NCI-H1105 treated with DMSO at 0.1 percent for 48 hours (cell line): Measurements from ENCODE around the gene OR1F1.
"Not testable (repeated sequence)": the region's sequence is repeated elsewhere in the genome, so short reads cannot be mapped to it uniquely, and the experiment has no call there.

Source experiments
- DNase-seq: peaks from one replicate; lab custom pipeline; 2025; lab: John Stamatoyannopoulos, UW

Gene OR1F1

DNA sequence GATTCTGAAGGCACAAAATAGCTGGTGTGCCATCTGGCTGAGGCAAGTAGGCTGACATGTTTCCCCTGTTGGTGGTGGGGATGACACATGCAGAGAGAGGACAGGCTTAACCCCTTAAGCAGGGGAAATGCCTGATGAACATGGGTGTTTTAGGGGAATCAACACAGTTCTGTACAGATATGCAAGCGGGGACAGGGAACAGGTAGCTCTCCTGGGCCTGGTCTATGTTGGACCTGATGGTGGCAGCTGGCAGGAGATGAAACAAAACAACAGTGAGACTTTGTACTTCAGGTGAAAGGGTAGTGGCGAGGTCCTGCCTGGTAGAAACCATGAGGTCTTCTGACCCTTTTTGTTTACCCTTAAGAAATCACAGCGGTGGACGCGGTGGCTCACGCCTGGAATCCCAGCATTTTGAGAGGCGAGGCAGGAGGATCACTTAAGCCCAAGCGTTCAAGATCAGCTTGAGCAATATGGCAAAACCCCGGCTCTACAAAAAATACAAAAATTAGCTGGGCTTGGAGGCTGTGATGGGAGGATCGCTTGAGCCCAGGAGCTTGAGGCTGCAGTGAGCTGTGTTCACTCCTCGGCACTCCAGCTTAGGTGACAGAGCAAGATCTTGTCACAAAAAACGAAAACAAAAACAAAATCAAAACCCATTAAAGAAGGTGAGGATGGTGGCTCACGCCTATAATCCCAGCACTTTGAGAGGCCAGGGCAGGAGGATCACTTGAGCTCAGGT lies 10.5 kb downstream of the OR1F1 start:
- no peak for DNase-seq

DNA sequence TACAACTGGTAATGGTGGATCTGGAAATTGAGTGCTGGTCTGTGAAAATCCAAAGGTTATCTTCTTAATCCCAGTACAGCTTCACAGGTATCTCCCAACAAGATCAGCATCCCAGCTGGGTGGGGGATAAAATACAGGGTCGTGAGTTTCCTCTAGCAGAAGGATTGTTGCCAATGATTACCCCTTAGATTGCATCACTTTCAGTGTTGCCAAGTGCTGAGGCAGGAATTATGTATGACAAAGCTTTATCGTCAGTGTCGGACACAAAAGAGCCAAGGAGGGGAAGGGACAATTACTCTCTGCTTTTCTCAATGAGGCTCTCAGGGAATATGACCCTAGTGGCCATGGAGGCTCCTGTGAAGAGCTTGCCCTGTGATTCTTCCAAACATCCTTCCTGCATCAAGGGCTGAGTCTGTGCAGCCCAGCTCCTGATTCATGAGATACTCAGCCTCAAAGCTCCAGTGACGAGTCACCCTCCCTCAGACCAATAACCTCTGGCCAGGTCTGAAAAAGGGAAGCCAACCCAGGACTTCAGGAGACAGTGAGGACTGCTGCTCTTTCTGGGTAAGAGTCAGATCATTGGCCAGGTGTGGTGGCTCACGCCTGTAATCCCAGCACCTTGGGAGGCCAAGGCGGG lies 15.0 kb downstream of the OR1F1 start:
- DNase-seq = no peak

DNA sequence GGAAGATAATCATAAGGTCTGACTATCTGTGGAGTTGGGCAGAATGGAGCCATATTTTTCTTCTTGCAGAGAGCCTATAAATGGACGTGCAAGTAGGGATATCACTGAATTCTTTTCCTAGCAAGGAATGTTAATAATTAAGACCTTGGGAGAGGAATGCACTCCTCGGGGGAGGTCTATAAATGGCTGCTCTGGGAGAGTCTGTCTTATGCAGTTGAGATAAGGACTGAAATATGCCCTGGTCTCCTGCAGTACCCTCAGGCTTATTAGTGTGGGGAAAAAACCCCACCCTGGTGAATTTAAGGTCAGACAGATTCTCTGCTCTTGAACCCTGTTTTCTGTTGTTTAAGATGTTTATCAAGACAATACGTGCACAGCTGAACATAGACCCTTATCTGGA lies 17.9 kb downstream of the OR1F1 start:
- not testable (repeated sequence) for DNase-seq

DNA sequence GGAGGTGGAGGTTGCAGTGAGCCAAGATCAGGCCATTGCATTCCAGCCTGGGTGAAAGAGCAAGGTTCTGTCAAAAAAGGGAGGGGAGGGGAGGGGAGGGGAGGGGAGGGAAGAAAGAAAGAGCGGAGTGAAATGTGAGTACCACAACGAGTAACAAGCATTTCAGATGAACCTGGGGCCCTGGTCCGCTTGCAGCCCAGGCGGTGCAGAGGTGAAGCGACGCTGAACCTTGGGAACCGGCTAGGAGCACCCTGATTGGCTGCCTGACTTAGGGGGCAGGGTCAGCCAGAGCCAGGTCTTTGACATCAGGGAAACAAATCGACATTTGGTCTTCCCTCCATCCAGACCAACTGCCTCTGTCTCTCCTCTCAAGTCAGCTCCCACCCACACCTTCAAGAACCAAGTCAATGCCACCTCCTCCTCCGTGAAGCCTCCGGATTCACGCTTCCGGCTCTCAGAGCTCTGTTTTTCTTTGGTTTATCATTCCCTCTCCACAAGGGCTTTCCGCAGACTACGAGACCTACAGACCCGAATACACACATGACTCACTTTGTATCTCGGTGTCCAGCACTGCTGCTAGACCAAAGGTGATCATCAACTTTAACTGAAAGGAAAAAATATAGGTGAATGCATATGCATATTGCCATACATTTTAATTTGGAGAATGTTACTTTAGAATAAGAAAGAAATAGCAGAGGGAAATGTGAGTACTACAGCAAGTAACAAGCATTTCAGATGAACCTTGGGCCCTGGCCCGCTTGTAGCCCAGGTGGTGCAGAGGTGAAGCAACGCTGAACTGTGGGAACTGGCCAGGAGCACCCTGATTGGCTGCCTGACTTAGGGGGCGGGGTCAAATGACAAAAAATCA lies 19.3 kb downstream of the OR1F1 start:
- DNase-seq = no peak

DNA sequence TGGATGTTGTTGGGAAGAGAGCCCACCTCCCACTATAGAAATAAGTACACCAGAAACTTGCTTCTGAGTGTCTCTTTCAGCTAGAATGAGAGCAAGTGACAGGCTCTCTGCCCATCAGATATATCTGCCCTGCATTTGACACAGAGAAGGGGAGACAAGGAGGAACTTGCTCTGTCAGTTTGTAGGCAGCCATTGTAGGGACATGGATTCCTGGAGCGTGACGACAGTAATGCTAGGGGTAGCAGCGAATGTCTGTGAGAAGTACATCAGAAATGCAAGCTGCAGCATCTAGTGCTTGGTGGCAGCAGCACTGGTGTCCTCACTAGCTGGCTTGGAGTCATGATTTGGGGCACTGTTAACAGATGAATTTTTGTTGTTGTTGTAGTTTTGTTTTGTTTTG lies 24.0 kb downstream of the OR1F1 start:
- no peak for DNase-seq

DNA sequence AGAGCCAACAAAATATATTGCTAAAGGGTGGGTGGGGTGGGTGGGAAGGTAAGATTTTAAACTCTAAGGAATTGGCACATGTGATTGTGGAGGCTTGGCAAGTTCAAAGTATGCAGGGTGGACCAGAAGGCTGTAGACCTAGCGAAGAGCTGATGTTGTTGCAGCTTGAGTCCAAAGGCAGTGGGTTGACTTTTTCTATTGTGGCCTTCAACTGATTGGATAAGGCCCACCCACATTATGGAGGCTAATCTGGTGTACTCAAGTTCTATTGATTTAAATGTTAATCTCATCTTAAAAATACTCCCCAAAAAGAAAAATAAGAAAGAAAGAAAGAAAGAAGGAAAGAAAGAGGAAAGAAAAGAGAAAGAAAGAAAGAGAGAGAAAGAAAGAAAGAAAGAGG lies 24.6 kb downstream of the OR1F1 start:
- DNase-seq = no peak

DNA sequence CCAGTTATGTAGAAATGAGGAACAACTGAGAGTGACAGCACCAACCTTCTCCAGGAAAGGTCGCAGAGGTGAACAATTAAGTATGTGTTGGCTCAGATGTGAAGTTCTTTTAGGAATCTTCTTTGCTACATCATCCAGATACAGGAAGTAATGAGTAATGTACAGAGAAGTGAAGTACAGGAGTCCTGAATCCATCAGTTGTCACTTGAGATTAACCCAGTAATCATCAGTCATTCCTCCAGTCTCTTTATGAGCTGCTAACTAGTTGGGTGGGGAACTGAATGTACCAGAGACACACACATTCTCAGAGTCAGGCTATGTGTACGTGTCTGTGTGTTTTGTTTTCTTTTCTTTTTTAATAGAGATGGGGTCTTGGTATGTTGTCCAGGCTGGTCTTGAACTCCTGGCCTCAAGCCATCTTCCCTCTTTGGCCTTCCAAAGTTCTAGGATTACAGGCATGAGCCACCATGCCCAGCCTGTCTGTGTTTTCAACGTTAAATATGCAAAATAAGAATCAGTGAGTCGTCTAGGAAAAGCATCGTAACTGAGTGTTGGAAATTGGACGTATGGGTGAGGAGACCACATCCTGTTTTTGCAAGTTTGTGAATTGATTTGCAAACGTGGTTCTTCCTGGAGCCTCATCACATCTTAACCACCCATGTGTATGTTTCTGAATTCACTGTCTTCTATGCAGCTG lies 27.0 kb downstream of the OR1F1 start:
- DNase-seq = no peak

DNA sequence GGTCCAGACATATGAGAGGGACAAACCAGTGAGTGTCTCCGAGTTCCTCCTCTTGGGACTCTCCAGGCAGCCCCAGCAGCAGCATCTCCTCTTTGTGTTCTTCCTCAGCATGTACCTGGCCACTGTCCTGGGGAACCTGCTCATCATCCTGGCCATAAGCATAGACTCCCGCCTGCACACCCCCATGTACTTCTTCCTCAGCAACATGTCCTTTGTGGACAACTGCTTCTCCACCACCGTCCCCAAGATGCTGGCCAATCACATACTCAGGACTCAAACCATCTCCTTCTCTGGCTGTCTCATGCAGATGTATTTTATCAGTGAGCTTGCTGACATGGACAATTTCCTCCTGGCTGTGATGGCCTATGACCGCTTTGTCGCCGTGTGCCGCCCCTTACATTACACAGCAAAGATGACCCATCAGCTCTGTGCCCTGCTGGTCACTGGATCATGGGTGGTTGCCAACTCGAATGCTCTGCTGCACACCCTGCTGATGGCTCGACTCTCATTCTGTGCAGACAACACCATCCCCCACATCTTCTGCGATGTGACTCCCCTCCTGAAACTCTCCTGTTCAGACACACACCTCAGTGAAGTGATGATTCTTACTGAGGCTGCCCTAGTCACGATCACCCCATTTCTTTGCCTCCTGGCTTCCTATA lies 27.7 kb downstream of the OR1F1 start:
- DNase-seq = no peak

DNA sequence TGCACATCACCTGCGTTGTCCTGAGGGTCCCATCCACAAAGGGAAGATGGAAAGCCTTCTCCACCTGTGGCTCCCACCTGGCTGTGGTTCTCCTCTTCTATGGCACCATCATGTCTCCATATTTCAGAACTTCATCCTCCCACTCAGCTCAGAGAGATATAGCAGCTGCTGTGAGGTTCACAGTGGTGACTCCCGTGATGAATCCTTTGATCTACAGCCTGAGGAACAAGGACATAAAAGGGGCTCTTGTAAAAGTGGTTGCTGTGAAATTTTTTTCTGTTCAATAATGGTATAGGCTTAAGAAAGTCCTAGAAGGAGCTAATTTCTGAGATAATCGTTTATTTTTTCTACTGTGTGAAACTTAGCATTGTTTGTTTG lies 28.2 kb downstream of the OR1F1 start:
- no peak for DNase-seq

DNA sequence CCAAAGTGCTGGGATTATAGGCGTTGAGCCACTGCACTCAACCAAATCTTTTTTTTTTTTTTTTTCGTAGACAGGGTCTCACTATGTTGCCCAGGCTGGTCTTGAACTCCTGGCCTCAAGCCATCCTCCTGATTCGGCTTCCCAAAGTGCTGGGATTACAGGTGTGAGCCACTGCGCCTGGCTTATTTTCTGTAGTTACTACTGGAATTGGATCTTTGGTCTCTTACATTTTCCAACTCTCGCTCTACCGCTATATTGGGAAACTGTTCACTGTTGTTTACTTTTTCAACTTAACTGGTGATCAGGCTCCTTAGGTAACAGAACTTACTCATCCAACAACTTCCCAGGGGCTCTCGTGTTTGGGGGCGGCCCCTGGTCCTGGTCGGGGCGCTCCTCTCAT lies 32.8 kb downstream of the OR1F1 start:
- DNase-seq = no peak

DNA sequence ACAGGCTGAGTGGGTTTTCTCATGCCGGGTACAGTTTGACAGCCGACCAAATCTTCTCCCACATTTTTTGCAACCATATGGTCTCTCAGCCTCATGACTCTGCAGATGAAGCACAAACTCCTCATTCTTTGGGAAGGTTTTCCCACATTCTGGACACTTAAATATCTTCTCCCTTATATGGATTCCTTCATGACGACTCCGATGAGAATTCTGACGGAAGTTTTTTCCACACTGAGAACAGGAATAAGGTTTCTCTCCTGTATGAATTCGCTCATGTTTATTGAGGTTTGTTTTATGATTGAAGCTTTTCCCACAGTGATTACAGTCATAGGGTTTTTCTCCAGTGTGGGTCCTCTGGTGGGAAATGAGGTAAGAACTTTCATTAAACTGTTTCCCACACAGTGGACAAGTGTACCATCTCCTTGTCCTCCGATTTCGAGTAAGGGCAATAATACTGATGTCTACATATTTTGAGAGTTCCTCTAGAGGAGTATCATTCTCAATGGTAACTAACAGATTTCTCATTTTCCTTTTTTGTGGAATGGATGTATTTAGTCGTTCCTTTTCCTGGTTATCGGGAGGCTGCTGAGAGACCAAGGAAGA lies 36.0 kb downstream of the OR1F1 start:
- no peak for DNase-seq

DNA sequence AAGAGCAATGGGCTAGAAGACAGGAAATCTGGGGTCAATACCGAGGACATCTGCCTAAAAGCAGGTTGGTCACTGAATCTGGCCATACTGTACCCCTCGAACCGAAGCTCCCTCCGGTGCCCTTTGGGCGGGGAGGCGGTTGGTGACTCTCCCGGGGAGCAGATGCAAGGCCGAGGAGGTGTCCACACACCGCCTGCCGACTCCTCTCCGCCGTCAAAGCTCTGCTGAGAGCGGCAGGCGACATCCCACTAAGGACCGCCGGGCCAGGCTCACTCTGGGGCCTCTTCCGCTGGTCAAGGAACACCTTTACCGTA lies 46.5 kb downstream of the OR1F1 start:
- DNase-seq = no peak

DNA sequence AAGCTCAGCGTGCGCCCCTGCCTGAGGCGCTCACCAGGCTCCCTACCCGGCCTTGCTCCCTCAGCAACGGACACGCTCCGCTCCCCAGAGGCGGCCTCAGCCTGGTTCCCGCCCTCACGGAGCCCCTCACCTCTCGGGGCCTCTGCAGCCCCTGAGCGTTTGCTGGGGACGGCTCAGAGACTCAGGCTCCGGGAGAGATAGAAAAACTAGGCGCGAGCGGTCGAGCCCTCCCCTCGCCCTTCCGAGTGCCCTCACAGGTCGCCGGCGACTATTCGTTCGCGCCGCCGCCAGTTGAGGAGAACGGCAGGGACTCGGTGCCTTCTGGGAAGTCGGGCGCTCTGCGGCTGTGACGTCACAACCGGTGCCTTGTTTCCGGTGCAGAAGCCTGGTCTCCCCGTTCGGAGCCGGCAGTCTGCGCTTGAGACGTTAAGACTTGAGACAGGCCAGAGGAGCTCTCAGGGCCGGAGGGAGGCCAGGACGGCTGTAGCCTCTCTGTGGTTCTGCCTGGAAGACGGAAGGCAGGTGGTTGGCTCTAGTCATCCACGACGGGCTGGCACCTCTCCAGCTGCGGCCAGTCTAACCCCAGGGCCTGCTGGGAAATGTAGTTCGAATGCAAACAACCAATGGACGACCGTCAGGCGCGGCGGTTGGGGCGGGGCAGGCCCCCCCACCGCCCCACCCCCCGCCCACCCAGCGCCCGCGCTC lies 47.0 kb downstream of the OR1F1 start, which contains the start of gene ZNF200:
Gene ZNF200, minus strand, starts transcription at position 302 of the 705 bp plus-strand sequence. CDS start 1,403 bp downstream, outside the sequence.
- DNase-seq = peak; percentile 86

DNA sequence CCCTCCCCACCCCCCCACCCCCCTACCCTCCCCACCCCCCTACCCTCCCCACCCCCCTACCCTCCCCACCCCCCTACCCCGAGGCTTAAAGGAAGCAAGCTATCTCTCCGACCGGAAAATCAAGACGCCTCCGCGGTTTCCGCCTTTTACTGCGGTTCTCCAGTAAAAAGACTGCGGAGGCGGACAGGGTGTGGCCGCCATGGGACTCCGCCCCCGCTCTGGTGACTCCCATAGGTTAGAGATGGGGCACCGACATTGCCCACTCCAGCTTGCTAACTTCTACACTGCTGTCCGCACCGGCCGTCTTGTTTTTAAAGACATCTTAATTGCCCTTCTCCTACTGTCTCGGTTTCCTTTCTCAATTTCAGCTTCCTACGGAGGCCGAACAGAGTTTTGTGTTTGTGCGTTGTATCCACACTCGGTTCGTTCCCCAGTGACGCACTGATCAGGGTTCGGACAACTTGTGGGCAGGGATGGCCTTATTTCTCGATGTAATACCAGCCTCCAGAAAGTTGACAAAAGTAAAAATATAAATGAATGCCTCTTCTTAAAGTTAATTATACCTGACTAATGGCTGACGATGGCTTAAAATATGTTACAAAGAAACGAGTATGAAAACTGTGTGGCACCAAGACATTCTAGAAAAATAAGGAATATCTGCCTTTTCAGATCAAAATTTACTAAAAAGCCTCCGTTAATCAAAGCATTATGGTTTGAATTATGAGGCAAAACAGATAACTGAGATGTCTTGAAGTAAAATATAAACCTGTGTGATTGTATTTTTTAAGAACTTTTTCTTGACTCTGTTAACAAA lies 48.1 kb downstream of the OR1F1 start:
- DNase-seq = no peak

DNA sequence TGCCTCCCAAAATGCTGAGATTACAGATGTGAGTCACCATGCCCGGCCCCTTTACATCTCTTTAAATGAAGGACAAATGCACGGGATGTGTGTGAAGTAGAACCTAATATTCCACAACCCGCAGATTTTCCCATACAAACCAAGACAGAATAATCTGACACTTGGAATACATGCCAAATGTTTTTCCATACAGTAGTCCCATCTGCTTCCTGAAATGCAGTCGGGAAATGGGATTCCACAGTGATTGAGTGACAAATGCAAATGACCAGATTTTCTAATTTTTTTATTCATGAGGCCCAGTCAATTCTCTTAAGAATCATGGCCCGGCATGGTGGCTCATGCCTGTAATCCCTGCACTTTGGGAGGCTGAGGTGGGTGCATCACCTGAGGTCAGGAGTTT lies 53.8 kb downstream of the OR1F1 start:
- no peak for DNase-seq

DNA sequence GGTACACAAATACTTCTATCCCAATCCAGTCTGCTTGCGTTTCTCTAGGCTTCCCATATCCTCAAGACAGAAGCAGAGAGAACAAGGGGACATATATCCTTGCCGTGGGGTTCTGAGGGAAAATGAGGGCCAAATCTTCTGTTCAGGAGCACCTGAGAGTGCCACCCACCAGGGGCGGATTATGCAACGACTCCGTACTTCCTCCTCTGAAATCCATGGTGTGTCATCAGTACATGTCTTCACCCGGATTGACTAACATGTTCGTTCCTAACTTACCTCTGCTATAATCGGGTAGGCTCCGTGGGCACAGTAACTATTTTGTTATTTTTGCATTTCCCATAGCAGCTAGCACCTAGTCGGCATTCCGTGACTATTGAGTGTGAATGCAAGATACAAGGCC lies 54.7 kb downstream of the OR1F1 start:
- no peak for DNase-seq

DNA sequence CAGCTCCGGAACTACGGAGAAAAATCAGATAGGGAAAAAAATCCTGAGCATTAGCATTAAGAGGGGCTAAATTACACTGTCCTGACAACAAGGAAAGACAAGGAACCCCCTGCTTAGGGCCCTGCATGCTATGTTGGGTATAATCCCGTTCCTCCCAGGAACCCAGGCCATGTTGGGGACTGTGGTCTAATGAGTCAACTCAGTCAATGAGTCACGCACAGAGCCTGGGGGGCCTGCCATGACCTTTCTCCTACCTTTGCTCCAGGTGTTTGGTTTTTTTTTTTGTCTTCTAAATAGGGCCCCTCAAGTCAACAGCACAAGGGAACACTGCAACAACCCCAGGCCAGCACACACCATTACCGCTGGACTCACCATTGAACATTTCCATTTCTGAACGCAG lies 55.9 kb downstream of the OR1F1 start:
- DNase-seq = no peak

DNA sequence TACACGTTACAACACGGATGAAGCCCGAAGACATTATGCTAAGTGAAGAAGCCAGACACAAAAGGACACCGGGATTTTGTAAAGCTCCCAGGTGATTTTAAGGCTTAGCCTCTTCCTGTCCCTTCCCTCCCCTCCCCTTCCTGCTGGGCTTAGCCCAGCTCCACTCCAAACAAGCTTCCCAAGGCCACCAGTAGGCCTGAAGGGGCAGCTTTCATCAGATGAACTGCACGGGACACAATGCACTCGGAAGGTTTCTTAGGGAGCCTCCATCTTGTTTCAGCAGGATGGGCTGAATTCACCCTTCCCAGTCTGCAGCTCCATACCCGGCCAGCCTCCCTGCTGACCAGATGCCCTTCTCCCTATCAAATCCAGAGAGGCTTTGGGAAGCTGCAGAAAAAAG lies 58.0 kb downstream of the OR1F1 start:
- DNase-seq = no peak

DNA sequence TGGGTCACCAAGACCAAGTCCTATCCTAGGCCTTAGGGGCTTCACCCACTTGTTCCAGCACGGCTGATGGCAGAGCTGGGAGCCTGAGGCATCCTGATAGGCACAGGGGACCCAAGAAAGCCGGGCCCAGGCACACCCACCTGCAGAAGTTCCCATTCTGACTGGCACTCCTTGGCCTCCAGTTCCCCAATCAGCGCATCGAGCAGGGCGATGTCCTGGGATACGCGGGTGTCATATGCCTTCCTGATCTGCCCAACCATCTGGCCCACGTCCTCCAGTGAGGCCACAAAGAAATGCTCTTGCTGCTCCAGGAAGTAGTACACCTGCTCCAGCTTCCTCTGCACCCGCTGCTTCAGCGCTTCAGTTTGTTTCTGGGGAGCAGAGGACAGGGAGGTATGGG lies 58.9 kb downstream of the OR1F1 start:
- DNase-seq = no peak

DNA sequence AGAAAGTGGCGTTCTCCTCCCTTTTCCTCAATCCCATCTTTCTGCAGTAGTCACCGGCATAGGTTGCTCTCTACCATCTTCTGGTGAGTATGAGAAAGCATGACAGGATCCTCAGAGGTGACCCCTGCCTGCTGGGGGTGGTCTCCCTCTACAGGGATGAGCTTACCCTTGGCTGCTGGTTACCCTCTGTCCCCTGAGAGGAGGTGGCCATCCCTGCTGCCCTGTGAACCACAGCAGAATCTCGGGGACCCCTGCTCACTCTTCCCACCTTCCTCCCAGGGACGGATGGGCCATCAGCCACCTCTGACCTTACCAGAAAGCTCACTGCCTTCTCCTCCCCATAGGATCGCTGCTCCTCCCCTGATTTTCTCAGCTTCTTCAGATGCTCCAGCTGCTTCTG lies 60.6 kb downstream of the OR1F1 start:
- no peak for DNase-seq
